ENCODE data around the gene CERKL. TPM values are rescaled to one million over a fixed set of nuclear protein-coding genes. Genes with fewer than 3 reads are reported as not detected.

The CERKL gene
- total RNA-seq, 2 donors from 2014 or later: not detected

DNA sequence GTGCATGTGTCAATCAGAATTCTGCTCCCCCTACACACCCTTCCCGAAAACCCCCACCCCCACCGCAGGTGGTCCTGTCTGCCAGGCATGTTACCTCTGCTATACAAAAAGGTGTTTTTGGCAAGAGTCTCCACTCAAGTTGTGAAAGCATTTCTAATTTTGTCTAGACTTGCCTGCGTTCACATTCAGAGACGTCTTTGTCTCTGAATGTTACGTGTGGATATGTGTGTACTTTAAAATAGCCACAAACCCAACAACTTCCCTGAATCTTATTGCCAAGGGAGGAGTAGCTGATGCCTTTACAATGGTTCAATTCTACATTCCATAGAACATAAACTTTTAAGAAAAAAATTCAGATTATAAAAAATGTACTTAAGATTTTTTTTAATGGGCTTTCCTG is 133.1 kb downstream of the CERKL start:
- Mint-ChIP-seq H3K27ac (no peak overlapping the region), H3K27me3 (no peaks in the 10 kb centered on the region), H3K4me3 (no peak overlapping the region), H3K4me1 (ENCODE audit: low read depth in 2 of 2) (peaks cover 0 to 6% of the 10 kb centered on the region in 2 donors), H3K36me3 (peaks cover 14% of the 10 kb centered on the region), H3K9me3 (no peaks in the 10 kb centered on the region)
- no peak for DNase-seq (ENCODE audit: low spot score)
- no peak for ATAC-seq

DNA sequence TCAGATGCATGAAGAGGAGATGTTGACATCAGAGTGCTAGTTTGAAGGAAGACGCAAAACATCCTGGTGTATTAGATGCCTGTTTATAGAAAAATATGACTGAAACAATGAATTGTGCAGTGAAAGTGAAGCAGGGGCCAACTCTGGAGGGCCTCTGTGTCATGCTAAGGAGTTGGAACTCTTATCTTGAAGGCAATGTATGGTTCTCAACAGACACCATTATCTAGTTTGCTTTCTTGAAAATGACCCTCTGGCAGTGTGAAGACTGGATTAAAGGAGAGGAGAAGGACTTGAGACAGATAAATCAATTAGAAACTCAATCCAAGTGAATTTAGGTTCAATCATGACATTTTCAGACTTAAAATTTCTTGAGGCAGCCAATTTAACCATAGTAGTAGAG is 136.7 kb downstream of the CERKL start:
- Mint-ChIP-seq H3K4me1 (ENCODE audit: low read depth in 2 of 2) (peaks cover 19 to 25% of the 10 kb centered on the region in 2 donors), H3K4me3 (no peak overlapping the region), H3K9me3 (no peaks in the 10 kb centered on the region), H3K27me3 (no peaks in the 10 kb centered on the region), H3K36me3 (peaks cover 11% of the 10 kb centered on the region), H3K27ac (peak overlapping the region; percentile 32 to 46)
- ATAC-seq (no peak), DNase-seq (ENCODE audit: low spot score) (no peak)

DNA sequence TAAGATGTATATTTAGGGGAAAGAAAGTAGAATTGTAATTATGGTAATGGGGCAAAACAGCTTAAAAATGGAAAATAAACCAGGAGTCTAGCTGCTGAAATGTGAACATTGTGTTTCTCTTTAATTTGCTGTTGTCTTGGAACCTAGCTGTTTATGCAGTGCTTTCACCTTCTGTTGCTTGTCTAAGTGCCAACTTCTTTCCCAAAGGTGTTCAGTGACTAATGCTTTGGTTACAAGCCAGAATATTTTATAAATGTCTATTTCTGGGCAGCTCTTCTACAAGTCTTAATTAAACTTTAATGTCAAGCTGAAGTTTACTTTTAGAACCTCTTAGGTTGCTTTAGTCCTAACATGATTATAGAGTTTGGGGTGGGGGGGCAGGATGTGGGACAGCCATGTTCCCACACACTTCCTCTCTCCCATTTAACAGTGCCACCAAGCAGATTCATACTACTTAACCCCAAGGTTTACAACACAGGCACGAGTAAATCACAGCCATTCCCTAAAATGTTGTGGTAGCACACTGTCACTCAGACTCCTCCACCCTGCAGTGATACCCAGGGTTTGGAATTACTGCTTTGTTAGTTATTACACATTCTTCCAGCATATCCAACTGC is 139.1 kb downstream of the CERKL start:
- Mint-ChIP-seq H3K4me3 (no peak overlapping the region), H3K4me1 (ENCODE audit: low read depth in 2 of 2) (peaks cover 19 to 25% of the 10 kb centered on the region in 2 donors), H3K27me3 (no peaks in the 10 kb centered on the region), H3K9me3 (no peaks in the 10 kb centered on the region), H3K36me3 (peaks cover 17% of the 10 kb centered on the region), H3K27ac (peak overlapping the region; percentile 53 to 73)
- ATAC-seq (no peak), DNase-seq (ENCODE audit: low spot score) (no peak)

DNA sequence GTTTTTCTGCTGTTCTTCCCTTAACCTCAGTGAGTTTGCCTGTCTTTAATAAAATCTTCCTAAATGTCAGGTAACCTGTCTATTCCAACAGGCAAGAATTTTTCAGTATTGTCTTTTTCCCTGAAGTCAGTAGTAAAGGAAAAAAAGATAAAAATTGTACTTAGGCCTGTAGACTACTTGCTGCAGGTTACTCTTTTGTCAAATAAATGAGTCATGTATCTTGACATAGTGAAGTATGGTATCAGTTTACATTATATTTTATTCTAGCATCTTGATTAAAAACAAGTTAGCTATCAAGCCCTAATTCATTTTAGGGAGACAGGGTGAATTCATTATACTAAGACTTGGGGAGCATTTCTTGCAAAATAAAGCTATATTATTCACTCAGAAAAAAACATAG is 139.9 kb downstream of the CERKL start:
- no peak overlapping the region for H3K4me3 Mint-ChIP-seq
- no peak for DNase-seq (ENCODE audit: low spot score)
- no peaks in the 10 kb centered on the region for H3K9me3 Mint-ChIP-seq
- H3K4me1 Mint-ChIP-seq (ENCODE audit: low read depth in 2 of 2): peaks cover 22 to 29% of the 10 kb centered on the region in 2 donors
- no peaks in the 10 kb centered on the region for H3K27me3 Mint-ChIP-seq
- H3K36me3 Mint-ChIP-seq: peaks cover 22% of the 10 kb centered on the region
- peak overlapping the region; percentile 53 to 73 for H3K27ac Mint-ChIP-seq
- no peak for ATAC-seq

DNA sequence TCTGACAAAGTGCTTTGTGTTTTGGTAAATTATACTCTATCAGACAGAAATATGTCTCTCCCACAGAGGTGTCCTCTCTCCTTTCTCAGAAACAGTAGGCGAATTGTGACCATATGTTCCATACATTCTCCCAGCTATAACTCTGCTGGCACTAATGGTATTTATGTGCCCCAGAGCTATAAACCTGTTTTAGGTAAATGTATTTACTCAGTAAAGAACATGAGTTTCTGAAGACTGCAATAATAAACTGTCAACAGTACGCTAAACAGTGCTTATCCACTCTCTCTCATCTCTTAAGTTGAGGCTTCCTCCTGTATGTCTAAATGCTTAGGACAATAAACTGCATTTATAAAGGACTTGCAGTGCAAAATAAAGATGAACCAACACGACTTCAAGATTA is 141.2 kb downstream of the CERKL start:
- Mint-ChIP-seq H3K4me1 (ENCODE audit: low read depth in 2 of 2) (peaks cover 23 to 31% of the 10 kb centered on the region in 2 donors), H3K9me3 (no peaks in the 10 kb centered on the region), H3K27me3 (no peaks in the 10 kb centered on the region), H3K4me3 (no peak overlapping the region), H3K27ac (peak overlapping the region; percentile 53 to 73), H3K36me3 (peaks cover 30% of the 10 kb centered on the region)
- no peak for DNase-seq (ENCODE audit: low spot score)
- no peak for ATAC-seq

DNA sequence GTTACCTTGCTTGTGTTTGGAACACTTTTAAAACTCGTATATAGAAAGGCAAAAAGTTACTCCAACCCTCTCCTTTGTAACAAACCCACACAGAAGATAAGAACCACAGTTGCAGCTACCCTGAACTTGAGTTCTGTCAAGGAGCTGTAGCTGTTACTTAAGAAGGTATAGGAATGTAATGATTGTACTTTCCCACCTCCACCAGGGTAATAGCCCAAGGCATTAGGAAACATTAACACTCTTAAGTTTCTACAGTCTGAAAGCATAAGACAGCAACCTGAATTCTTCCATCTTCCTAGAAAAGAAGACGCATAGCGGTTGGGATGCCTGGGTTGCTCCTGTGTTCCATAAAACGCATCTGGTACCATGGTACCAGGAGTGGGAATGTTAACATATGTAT is 156.7 kb downstream of the CERKL start:
- Mint-ChIP-seq H3K36me3 (peaks cover 27% of the 10 kb centered on the region), H3K4me3 (no peak overlapping the region), H3K9me3 (no peaks in the 10 kb centered on the region), H3K27me3 (no peaks in the 10 kb centered on the region), H3K27ac (no peak overlapping the region), H3K4me1 (ENCODE audit: low read depth in 2 of 2) (peaks cover 0 to 3% of the 10 kb centered on the region in 2 donors)
- DNase-seq (ENCODE audit: low spot score) (no peak), ATAC-seq (no peak)

DNA sequence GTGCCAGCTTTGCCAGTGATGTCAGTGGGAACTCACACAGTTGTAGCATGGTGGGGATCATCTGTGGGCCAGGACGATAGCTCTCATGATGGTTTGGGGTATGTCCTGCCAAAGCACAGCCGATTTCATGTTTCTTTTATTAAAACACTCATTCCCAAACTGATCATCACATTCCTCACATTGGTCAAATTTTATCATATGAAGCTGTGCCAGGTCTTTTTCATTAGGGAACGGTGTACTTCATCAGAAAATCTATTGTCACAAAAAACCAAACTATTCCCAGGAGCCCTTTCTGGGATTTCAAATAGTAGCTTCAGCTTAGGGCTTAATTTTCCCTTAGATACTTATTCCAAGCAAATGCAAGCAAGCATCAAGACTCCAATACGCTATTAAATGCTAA is 157.7 kb downstream of the CERKL start:
- no peak overlapping the region for H3K27ac Mint-ChIP-seq
- no peaks in the 10 kb centered on the region for H3K27me3 Mint-ChIP-seq
- H3K4me1 Mint-ChIP-seq (ENCODE audit: low read depth in 2 of 2): no peaks in the 10 kb centered on the region
- no peak overlapping the region for H3K4me3 Mint-ChIP-seq
- H3K9me3 Mint-ChIP-seq: no peaks in the 10 kb centered on the region
- DNase-seq (ENCODE audit: low spot score): no peak
- H3K36me3 Mint-ChIP-seq: peaks cover 27% of the 10 kb centered on the region
- no peak for ATAC-seq

Other genes starting within 250 kb of the CERKL start
- 100 to 1,000 TPM in 1 of 2 donors, 10 to 100 TPM in 1; 52.1 to 147 TPM for gene ITGA4, start 199.7 kb downstream of the CERKL start, total RNA-seq
- gene NEUROD1, start 23.4 kb upstream of the CERKL start, total RNA-seq: not detected
- gene ITPRID2, start 234.6 kb upstream of the CERKL start, total RNA-seq: 10 to 100 TPM; 53.4 to 79.7 TPM

Data from natural killer cell treated with Interleukin-12 subunit alpha and Interleukin-12 subunit beta and Interleukin-15 and Interleukin-18, amount 100 ng/mL, for 72 hours (primary cell).